IgD-negative memory B cell (primary cell): ENCODE results near the gene ATP10A. TPM values are rescaled to one million over a fixed set of nuclear protein-coding genes. Genes with fewer than 3 reads are reported as not detected.
A peak's percentile ranks its signal among the peaks of the same experiment; 100 is the strongest.
"Not testable (repeated sequence)": the region's sequence is repeated elsewhere in the genome, so short reads cannot be mapped to it uniquely, and the experiment has no call there.

Experiments used
- H3K27ac Mint-ChIP-seq, 3 donors: one replicate each; pipeline ENCODE4 v1.8.0; 2020 to 2022; ENCODE audit warnings: mild to moderate bottlenecking in 3 of 3, mixed read lengths in 3 of 3, moderate library complexity in 1 of 3
- H3K27me3 Mint-ChIP-seq: one replicate; pipeline ENCODE4 v1.8.0; 2021; ENCODE audit warnings: mixed read lengths
- H3K36me3 Mint-ChIP-seq: one replicate; pipeline ENCODE4 v1.8.0; 2020; ENCODE audit warnings: mild to moderate bottlenecking, mixed read lengths
- H3K4me1 Mint-ChIP-seq, 3 donors: one replicate each; pipeline ENCODE4 v1.8.0; 2020 to 2022; ENCODE audit warnings: mixed read lengths in 3 of 3, mild to moderate bottlenecking in 1 of 3
- H3K4me3 Mint-ChIP-seq, 4 donors: one replicate each; pipeline ENCODE4 v1.8.0; 2020 to 2022; ENCODE audit warnings: mild to moderate bottlenecking in 4 of 4, mixed read lengths in 4 of 4, moderate library complexity in 3 of 4
- H3K9me3 Mint-ChIP-seq, 3 donors: one replicate each; pipeline ENCODE4 v1.8.0; 2020 to 2021; ENCODE audit warnings: mixed read lengths in 3 of 3, mild to moderate bottlenecking in 1 of 3
- polyA plus RNA-seq: library from polyadenylated mRNA; unstranded; fragments of 300-500 nt; fragmentation: Illumina TruSeq; gene quantifications from one replicate; pipeline ENCODE4 v1.2.3, GENCODE V29; 2021

The ATP10A gene
- polyA plus RNA-seq, 1 donor from 2014 or later, result 0.48 TPM

DNA sequence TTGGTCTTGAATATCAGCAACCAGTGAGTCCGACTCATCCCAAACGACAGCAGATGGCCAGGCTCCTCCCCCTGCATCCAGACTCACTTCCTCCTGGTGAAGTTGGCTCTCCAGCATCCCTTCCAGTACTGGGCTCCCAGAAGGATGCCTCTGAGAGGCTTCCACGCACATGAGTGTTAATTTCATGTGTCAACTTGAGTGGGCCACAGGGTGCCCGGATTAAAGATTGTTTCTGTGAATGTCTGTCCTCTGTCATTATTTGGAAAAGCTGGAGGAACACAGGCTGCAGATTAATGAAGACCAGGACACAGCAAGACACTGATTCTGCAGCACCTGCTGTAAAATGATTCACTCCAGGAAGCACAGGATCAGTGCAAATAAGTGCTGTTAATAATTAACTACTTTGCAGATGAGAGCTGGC is 99.8 kb downstream of the ATP10A start:
- H3K27me3 Mint-ChIP-seq, result no peaks in the 10 kb centered on the region
- H3K9me3 Mint-ChIP-seq, result peaks cover 1 to 6% (median 4%) of the 10 kb centered on the region in 3 donors
- peaks cover 2% of the 10 kb centered on the region for H3K36me3 Mint-ChIP-seq
- H3K4me1 Mint-ChIP-seq, result no peaks in the 10 kb centered on the region
- no peak overlapping the region for H3K27ac Mint-ChIP-seq
- no peak overlapping the region for H3K4me3 Mint-ChIP-seq

- Mint-ChIP-seq H3K27me3 (no peaks in the 10 kb centered on the region), H3K9me3 (peaks cover 1 to 6% (median 4%) of the 10 kb centered on the region in 3 donors), H3K4me3 (peak overlapping the region in 1 of 4 donors; percentile 39), H3K36me3 (peaks cover 2% of the 10 kb centered on the region), H3K4me1 (no peaks in the 10 kb centered on the region), H3K27ac (no peak overlapping the region)
These were observed 101.0 kb downstream of the ATP10A start for GRCh38 chr15:25761971-25762662.

- Mint-ChIP-seq H3K27ac (no peak overlapping the region), H3K4me1 (no peaks in the 10 kb centered on the region), H3K9me3 (peaks cover 0 to 2% (median 1%) of the 10 kb centered on the region in 3 donors), H3K27me3 (no peaks in the 10 kb centered on the region), H3K36me3 (no peaks in the 10 kb centered on the region), H3K4me3 (no peak overlapping the region)
These were observed 103.7 kb downstream of the ATP10A start for GRCh38 chr15:25759421-25759820.

- not testable (repeated sequence) for H3K36me3 Mint-ChIP-seq, H3K27ac Mint-ChIP-seq, H3K27me3 Mint-ChIP-seq, H3K4me1 Mint-ChIP-seq, H3K9me3 Mint-ChIP-seq, H3K4me3 Mint-ChIP-seq
These were observed 104.5 kb downstream of the ATP10A start for GRCh38 chr15:25758612-25759011.

GRCh38 chr15:25743548-25744275 is 119.4 kb downstream of the ATP10A start:
- Mint-ChIP-seq H3K9me3 (peaks cover 0 to 2% (median 0%) of the 10 kb centered on the region in 3 donors), H3K4me1 (peaks cover 9 to 15% (median 15%) of the 10 kb centered on the region in 3 donors), H3K4me3 (peak overlapping the region in 1 of 4 donors; percentile 41), H3K27ac (no peak overlapping the region), H3K36me3 (no peaks in the 10 kb centered on the region), H3K27me3 (peaks cover 4% of the 10 kb centered on the region)

DNA sequence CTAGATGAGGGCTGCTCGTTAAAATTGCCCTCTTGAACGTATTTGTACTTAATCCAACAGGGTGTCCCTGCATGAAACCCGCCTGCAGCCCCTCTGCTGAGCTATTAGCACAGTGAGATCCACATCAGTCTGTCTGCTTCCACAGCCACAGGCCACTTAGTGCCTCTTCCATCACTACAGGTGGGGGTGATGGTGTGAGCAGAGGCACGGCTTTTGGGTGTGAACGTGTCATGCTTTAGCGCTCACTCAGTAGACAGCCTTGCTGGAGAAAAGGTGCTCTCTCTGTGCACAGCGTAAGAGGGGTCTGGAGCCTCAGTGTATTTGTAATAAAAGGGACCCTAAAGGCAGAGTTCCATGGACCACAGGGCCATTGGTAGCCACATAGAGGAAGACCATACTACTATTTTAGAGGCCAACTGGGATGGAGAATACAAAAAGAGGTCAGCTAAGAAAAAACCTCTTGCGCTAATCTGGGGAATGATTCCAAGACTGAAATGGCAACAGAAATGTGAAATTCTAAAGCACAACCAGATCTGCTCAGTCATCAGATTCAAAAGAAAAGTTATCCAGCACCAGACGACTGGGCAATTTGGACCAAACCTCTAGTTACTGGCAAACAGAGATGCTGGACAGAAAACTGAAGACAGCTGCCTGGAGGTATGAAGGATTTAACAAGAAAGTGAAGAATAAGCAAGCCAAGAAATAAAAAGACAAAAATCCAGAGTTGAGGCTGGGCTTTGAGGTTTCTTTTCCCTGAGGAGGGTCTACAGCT is 120.2 kb downstream of the ATP10A start:
- no peak overlapping the region for H3K4me3 Mint-ChIP-seq
- H3K4me1 Mint-ChIP-seq, result peaks cover 9 to 15% (median 15%) of the 10 kb centered on the region in 3 donors
- no peak overlapping the region for H3K27ac Mint-ChIP-seq
- H3K27me3 Mint-ChIP-seq, result peaks cover 7% of the 10 kb centered on the region
- H3K36me3 Mint-ChIP-seq, result no peaks in the 10 kb centered on the region
- H3K9me3 Mint-ChIP-seq, result peaks cover 0 to 2% (median 0%) of the 10 kb centered on the region in 3 donors

DNA sequence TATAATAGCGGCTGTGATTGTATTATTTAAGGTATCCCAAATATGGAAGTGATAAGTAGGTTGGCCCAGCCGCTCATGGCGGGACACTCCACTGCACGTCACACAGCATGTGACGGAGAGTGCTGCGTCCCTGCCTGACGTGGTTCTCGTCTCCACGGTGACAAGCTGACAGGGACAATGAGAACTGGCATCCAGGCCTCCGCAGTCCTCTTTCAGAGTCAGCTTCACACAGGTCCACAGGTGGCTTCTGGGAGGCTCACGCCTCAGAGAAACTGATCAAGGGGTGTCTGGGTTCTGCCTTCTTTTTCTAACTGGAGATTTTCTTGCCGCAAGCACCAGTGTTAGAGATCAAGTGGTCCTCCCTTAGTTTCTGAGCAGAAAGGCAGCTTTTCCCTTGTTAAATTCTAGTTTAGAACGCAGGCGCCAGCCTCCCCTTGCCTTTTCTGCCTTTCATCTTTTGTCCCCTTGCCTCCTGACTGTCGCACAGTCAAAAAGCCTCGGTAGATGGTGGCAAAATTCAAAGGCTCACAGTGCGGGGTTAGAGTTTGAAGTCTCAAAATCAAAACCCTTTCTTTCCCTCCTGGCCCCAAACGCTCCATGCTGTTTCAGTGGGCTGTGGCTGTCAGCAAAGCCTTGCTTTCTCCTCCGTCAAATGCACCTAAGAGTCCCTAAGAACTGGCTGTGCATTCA is 120.9 kb downstream of the ATP10A start:
- Mint-ChIP-seq H3K4me1 (peaks cover 9 to 15% (median 15%) of the 10 kb centered on the region in 3 donors), H3K36me3 (no peaks in the 10 kb centered on the region), H3K27me3 (peaks cover 12% of the 10 kb centered on the region), H3K4me3 (no peak overlapping the region), H3K27ac (no peak overlapping the region), H3K9me3 (peaks cover 0 to 2% (median 0%) of the 10 kb centered on the region in 3 donors)

DNA sequence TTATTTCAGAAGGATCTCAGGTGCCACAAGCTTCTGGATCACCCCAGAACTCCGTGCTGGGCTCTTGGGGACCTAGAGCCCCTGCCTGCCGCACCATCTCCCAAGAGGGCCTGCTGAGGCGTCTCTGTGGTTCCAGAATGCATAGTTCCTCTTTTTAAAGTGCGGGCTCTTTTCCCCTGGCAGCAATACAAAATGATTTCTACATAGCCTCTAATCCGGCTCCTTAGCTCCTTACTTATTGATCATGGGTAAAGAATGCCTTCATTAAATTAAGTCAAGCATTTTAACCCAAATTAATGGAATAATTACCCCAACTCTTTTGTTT is 121.9 kb downstream of the ATP10A start:
- peaks cover 9 to 15% (median 15%) of the 10 kb centered on the region in 3 donors for H3K4me1 Mint-ChIP-seq
- peak overlapping the region in 2 of 4 donors; percentile 84 to 89 for H3K4me3 Mint-ChIP-seq
- peaks cover 0 to 2% (median 0%) of the 10 kb centered on the region in 3 donors for H3K9me3 Mint-ChIP-seq
- peaks cover 12% of the 10 kb centered on the region for H3K27me3 Mint-ChIP-seq
- no peak overlapping the region for H3K27ac Mint-ChIP-seq
- peaks cover 2% of the 10 kb centered on the region for H3K36me3 Mint-ChIP-seq

DNA sequence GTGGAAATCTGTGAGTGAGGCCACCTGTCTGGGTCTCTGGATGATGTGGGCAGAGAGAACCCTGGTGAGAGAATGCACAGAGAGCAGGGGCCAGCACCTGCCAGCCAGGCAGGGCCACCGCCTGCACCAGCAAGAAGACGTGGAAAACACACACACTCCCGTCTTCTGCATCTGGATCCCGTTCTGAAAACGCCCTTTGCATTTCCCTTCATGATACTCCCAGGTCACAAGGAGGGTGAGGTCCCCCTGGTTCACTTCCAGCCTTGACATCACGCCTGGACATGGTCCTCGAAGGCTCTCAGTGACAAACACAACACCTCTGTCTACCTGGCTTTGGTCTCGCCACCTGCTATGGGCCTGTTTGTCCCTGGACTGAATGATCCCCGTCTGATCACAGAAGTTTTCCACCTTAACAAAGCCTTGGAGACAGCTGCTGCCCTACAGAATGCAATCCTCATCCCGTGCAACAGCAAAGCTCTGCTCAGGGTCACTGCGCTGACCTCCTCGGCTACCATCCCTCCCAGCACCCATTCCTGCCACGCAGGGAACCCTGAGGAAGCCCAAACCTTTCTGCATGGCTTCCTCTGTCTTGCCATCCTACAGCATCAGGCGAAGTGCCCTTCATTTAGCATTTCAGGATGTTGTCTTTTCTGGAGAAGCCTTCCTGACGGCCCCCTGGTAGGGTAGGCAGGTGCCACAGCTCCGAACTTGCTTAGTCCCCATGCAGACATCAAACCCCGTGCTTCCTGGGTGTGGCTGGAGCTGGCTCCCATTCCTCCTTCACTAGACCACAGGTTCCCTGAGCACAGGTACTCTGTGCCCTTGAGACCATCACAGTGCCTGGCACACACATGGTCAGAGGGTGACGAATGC is 122.5 kb downstream of the ATP10A start:
- Mint-ChIP-seq H3K4me3 (peak overlapping the region in 2 of 4 donors; percentile 84 to 89), H3K27me3 (peaks cover 12% of the 10 kb centered on the region), H3K27ac (no peak overlapping the region), H3K4me1 (peaks cover 9 to 15% (median 15%) of the 10 kb centered on the region in 3 donors), H3K36me3 (peaks cover 2% of the 10 kb centered on the region), H3K9me3 (peaks cover 0 to 2% (median 0%) of the 10 kb centered on the region in 3 donors)

GRCh38 chr15:25739687-25740121 is 123.4 kb downstream of the ATP10A start:
- H3K9me3 Mint-ChIP-seq, result peaks cover 0 to 2% (median 0%) of the 10 kb centered on the region in 3 donors
- H3K4me1 Mint-ChIP-seq, result peaks cover 9 to 18% (median 15%) of the 10 kb centered on the region in 3 donors
- H3K36me3 Mint-ChIP-seq, result peaks cover 2% of the 10 kb centered on the region
- H3K4me3 Mint-ChIP-seq, result no peak overlapping the region
- peaks cover 12% of the 10 kb centered on the region for H3K27me3 Mint-ChIP-seq
- H3K27ac Mint-ChIP-seq, result peak overlapping the region in 1 of 3 donors; percentile 13

- no peak overlapping the region for H3K4me3 Mint-ChIP-seq
- peaks cover 9 to 18% (median 15%) of the 10 kb centered on the region in 3 donors for H3K4me1 Mint-ChIP-seq
- H3K9me3 Mint-ChIP-seq, result peaks cover 0 to 2% (median 0%) of the 10 kb centered on the region in 3 donors
- H3K27ac Mint-ChIP-seq, result no peak overlapping the region
- H3K36me3 Mint-ChIP-seq, result peaks cover 2% of the 10 kb centered on the region
- H3K27me3 Mint-ChIP-seq, result peaks cover 12% of the 10 kb centered on the region
These were observed 124.8 kb downstream of the ATP10A start for GRCh38 chr15:25738171-25738965.

DNA sequence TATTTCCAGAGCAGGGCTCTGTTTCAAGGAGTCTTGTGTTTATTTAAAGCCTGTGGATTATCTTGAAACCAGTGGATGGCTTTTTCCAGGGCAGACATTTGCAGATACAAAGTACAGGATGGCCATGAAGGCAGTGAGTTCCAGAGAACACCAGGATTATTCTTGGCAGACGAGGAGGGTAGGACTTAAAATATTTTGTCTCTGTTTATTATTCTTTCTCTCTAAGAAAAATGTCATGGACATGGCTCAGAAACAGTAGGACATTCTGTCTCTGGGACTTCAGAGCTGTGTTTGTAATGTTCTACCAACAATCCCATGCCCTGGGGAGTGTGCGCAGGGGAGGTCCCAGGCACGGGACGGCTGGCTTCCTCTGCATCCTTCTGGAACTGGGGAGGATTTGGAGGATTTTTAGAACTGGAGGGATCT is 125.9 kb downstream of the ATP10A start:
- peaks cover 9 to 20% (median 15%) of the 10 kb centered on the region in 3 donors for H3K4me1 Mint-ChIP-seq
- peaks cover 2% of the 10 kb centered on the region for H3K36me3 Mint-ChIP-seq

DNA sequence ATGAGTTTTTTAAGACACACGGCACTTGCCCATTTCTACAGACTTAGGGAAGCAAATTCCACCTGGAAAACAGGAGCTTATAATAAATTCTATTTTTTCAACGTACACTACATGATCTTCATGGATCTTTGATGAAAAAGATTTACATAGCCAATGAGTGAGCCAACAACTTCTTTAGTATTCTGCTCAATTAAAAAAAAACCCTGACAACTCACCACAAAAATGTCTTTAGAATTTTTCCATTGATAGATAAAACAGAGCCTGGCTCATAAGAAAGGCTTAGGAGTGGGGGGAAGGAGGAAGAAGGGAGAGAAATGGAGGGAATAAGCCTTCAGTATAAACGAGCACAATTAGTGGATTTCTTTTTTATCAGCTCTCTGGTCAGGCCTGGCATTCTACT is 126.7 kb downstream of the ATP10A start:
- H3K4me1 Mint-ChIP-seq, result peaks cover 9 to 20% (median 15%) of the 10 kb centered on the region in 3 donors
- H3K27ac Mint-ChIP-seq, result no peak overlapping the region
- H3K4me3 Mint-ChIP-seq, result no peak overlapping the region
- peaks cover 12% of the 10 kb centered on the region for H3K27me3 Mint-ChIP-seq
- no peaks in the 10 kb centered on the region for H3K9me3 Mint-ChIP-seq
- H3K36me3 Mint-ChIP-seq, result peaks cover 2% of the 10 kb centered on the region

More for the DNA sequence above, 125.9 kb downstream of the ATP10A start:
- H3K9me3 Mint-ChIP-seq, result no peaks in the 10 kb centered on the region
- H3K27ac Mint-ChIP-seq, result no peak overlapping the region
- no peak overlapping the region for H3K4me3 Mint-ChIP-seq
- peaks cover 12% of the 10 kb centered on the region for H3K27me3 Mint-ChIP-seq
